WTC11 (cell line): ENCODE data around the gene SLC25A26. TPM values are rescaled to one million over a fixed set of nuclear protein-coding genes. Genes with fewer than 3 reads are reported as not detected.

Source experiments
- ATAC-seq: fragments of 200-7000 bp; cut with Tn5 transposase; 2 replicates; pipeline ENCODE4 v1.10.0; 2021; ENCODE audit warnings: mild to moderate bottlenecking, moderate library complexity
- CTCF ChIA-PET: fragments of 300-600 bp; sonication (Branson Sonifier 250); formaldehyde crosslinking; loops from one replicate; lab custom pipeline; 2021; ENCODE audit warnings: antibody characterized with exemption; lab: Charles Lee
- POLR2A ChIA-PET: fragments of 350-600 bp; sonication (Branson Sonifier 250); formaldehyde crosslinking; loops from one replicate; lab custom pipeline; 2021; ENCODE audit warnings: antibody characterized with exemption; lab: Charles Lee
- DNase-seq: peaks from one replicate; pipeline ENCODE4 v3.0.0; 2021; ENCODE audit warnings: low spot score
- H3K27ac Mint-ChIP-seq: 2 replicates; pipeline ENCODE4 v1.8.0; 2021; ENCODE audit warnings: mixed read lengths
- H3K27me3 Mint-ChIP-seq: 2 replicates; pipeline ENCODE4 v1.8.0; 2021; ENCODE audit warnings: low read depth, mild to moderate bottlenecking, moderate library complexity, mixed read lengths
- H3K36me3 Mint-ChIP-seq: 2 replicates; pipeline ENCODE4 v1.8.0; 2021; ENCODE audit warnings: mixed read lengths
- H3K4me1 Mint-ChIP-seq: 2 replicates; pipeline ENCODE4 v1.8.0; 2022; ENCODE audit warnings: mixed read lengths
- H3K4me3 Mint-ChIP-seq: 2 replicates; pipeline ENCODE4 v1.8.0; 2021; ENCODE audit warnings: mild to moderate bottlenecking, moderate library complexity, mixed read lengths
- H3K9me3 Mint-ChIP-seq: 2 replicates; pipeline ENCODE4 v1.8.0; 2021; ENCODE audit warnings: mixed read lengths
- CREM ChIP-seq: sonication (generic); formaldehyde crosslinking; IDR thresholded peaks from 2 replicates; pipeline ENCODE4 v1.8.1; 2022; ENCODE audit warnings: mild to moderate bottlenecking, missing genetic modification reagents, moderate library complexity
- ETV6 ChIP-seq: sonication (generic); formaldehyde crosslinking; IDR thresholded peaks from 2 replicates; pipeline ENCODE4 v1.8.1; 2022; ENCODE audit warnings: mild to moderate bottlenecking, missing genetic modification reagents
- GABPB1 ChIP-seq: sonication (generic); formaldehyde crosslinking; IDR thresholded peaks from 2 replicates; pipeline ENCODE4 v1.8.1; 2023; ENCODE audit warnings: mild to moderate bottlenecking, missing genetic modification reagents
- GTF2I ChIP-seq: fragments of 250-450 bp; sonication (Bioruptor Pico); conservative IDR thresholded peaks from 2 replicates; pipeline ENCODE4 v1.4.0; 2021; ENCODE audit warnings: mild to moderate bottlenecking
- NFATC4 ChIP-seq: fragments of 250-450 bp; sonication (Bioruptor Pico); IDR thresholded peaks from 2 replicates; pipeline ENCODE4 v1.9.0; 2021; ENCODE audit warnings: mild to moderate bottlenecking
- NR1H2 ChIP-seq: sonication (generic); formaldehyde crosslinking; IDR thresholded peaks from 2 replicates; pipeline ENCODE4 v1.9.0; 2021; ENCODE audit warnings: mild to moderate bottlenecking, moderate library complexity, missing genetic modification reagents
- OVOL2 ChIP-seq: fragments of 250-450 bp; sonication (Bioruptor Pico); IDR thresholded peaks from 2 replicates; pipeline ENCODE4 v1.9.0; 2021; ENCODE audit warnings: mild to moderate bottlenecking, borderline replicate concordance
- ZNF232 ChIP-seq: sonication (generic); formaldehyde crosslinking; IDR thresholded peaks from 2 replicates; pipeline ENCODE4 v1.8.0; 2022; ENCODE audit warnings: mild to moderate bottlenecking, missing genetic modification reagents
- ZNF671 ChIP-seq: fragments of 250-450 bp; sonication (Bioruptor Pico); IDR thresholded peaks from 2 replicates; pipeline ENCODE4 v1.8.0; 2021; ENCODE audit warnings: mild to moderate bottlenecking
- total RNA-seq: library from RNA; stranded (reverse); gene quantifications from 3 replicates; pipeline ENCODE4 v1.2.3, GENCODE V29; 2021
- TF ChIP-seq, protein P1 (sequence below): sonication (generic); formaldehyde crosslinking; IDR thresholded peaks from 2 replicates; pipeline ENCODE4 v1.8.1; 2023; ENCODE audit warnings: mild to moderate bottlenecking, missing genetic modification reagents, borderline replicate concordance
- TF ChIP-seq, protein P2 (sequence below): sonication (generic); formaldehyde crosslinking; IDR thresholded peaks from 2 replicates; pipeline ENCODE4 v1.8.1; 2022; ENCODE audit warnings: low read depth, missing genetic modification reagents, borderline replicate concordance
- TF ChIP-seq, protein P3 (sequence below): sonication (generic); formaldehyde crosslinking; IDR thresholded peaks from 2 replicates; pipeline ENCODE4 v1.8.0; 2023; ENCODE audit warnings: mild to moderate bottlenecking, missing genetic modification reagents
- TF ChIP-seq, protein P4 (sequence below): fragments of 250-450 bp; sonication (Bioruptor Pico); IDR thresholded peaks from 2 replicates; pipeline ENCODE4 v1.9.0; 2021; ENCODE audit warnings: moderate library complexity, mild to moderate bottlenecking, inconsistent platforms, borderline replicate concordance
- TF ChIP-seq, protein P5 (sequence below): sonication (generic); formaldehyde crosslinking; IDR thresholded peaks from 2 replicates; pipeline ENCODE4 v1.8.0; 2022; ENCODE audit warnings: mild to moderate bottlenecking, missing genetic modification reagents
- TF ChIP-seq, protein P6 (sequence below): fragments of 250-450 bp; sonication (Bioruptor Pico); IDR thresholded peaks from 2 replicates; pipeline ENCODE4 v1.8.0; 2021; ENCODE audit warnings: mild to moderate bottlenecking

Gene SLC25A26
- total RNA-seq, 1 experiment from 2014 or later, result 29.1 TPM

DNA sequence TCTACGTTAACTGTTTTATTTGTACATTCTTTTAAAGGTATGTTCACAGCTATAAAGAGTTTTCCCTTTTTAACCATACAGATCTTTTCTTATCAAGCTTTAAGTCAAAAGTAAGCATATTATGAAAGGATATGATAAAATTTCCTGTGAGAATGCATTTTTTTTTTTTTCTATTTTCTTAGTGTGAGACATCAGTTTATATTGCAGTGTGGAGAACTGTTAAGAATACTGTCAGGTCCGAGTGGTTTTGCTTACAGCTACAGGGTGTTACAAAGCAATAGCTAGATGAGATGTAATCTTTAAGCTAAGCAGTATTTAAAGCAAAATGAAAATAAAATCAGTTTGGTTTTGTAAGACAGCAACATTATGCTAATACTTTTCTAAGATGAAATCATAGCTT is 133.2 kb downstream of the SLC25A26 start (continued):
- TF ChIP-seq OVOL2 (CRISPR knock-in tag), result no peak
- TF ChIP-seq, protein P1, sequence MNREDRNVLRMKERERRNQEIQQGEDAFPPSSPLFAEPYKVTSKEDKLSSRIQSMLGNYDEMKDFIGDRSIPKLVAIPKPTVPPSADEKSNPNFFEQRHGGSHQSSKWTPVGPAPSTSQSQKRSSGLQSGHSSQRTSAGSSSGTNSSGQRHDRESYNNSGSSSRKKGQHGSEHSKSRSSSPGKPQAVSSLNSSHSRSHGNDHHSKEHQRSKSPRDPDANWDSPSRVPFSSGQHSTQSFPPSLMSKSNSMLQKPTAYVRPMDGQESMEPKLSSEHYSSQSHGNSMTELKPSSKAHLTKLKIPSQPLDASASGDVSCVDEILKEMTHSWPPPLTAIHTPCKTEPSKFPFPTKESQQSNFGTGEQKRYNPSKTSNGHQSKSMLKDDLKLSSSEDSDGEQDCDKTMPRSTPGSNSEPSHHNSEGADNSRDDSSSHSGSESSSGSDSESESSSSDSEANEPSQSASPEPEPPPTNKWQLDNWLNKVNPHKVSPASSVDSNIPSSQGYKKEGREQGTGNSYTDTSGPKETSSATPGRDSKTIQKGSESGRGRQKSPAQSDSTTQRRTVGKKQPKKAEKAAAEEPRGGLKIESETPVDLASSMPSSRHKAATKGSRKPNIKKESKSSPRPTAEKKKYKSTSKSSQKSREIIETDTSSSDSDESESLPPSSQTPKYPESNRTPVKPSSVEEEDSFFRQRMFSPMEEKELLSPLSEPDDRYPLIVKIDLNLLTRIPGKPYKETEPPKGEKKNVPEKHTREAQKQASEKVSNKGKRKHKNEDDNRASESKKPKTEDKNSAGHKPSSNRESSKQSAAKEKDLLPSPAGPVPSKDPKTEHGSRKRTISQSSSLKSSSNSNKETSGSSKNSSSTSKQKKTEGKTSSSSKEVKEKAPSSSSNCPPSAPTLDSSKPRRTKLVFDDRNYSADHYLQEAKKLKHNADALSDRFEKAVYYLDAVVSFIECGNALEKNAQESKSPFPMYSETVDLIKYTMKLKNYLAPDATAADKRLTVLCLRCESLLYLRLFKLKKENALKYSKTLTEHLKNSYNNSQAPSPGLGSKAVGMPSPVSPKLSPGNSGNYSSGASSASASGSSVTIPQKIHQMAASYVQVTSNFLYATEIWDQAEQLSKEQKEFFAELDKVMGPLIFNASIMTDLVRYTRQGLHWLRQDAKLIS (CRISPR knock-in tag), result no peak

DNA sequence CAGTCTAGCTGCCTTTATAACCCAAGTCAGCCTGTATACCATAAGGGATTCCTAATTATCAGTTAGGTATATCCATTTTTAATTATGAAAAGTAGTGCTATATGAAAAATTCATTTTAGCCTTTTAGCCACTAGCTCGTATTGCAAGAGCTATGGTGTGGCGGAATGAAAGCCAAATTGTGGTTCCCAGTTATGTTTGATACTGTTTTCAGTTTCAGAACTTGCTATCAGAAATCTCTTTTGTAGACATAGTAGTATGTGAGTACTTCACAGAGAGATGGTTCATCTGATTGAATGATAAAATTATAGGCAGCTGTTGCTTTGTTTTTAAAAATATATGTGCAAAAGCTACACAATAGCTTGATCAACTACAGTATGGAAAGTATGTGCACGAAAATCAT is 134.6 kb downstream of the SLC25A26 start:
- Mint-ChIP-seq H3K9me3 (no peaks in the 10 kb centered on the region), H3K4me3 (no peak overlapping the region), H3K36me3 (no peaks in the 10 kb centered on the region), H3K4me1 (peaks cover 13% of the 10 kb centered on the region), H3K27me3 (no peaks in the 10 kb centered on the region), H3K27ac (no peak overlapping the region)
- DNase-seq (no peak), ATAC-seq (no peak)
- ChIA-PET CTCF (interaction anchor here (1.2 kb wide), 1 partner anchor 23 kb away, joined by 3 read pairs; no protein-coding TSS in a partner anchor), POLR2A (no interaction called here)
- TF ChIP-seq, protein P2, sequence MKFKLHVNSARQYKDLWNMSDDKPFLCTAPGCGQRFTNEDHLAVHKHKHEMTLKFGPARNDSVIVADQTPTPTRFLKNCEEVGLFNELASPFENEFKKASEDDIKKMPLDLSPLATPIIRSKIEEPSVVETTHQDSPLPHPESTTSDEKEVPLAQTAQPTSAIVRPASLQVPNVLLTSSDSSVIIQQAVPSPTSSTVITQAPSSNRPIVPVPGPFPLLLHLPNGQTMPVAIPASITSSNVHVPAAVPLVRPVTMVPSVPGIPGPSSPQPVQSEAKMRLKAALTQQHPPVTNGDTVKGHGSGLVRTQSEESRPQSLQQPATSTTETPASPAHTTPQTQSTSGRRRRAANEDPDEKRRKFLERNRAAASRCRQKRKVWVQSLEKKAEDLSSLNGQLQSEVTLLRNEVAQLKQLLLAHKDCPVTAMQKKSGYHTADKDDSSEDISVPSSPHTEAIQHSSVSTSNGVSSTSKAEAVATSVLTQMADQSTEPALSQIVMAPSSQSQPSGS (CRISPR knock-in tag), result no peak
- TF ChIP-seq ETV6 (no peak), GABPB1 (CRISPR knock-in tag) (no peak), OVOL2 (CRISPR knock-in tag) (no peak), CREM (CRISPR knock-in tag) (no peak), NFATC4 (CRISPR knock-in tag) (no peak), NR1H2 (CRISPR knock-in tag) (no peak), ZNF232 (CRISPR knock-in tag) (no peak), ZNF671 (CRISPR knock-in tag) (no peak), GTF2I (CRISPR knock-in tag) (no peak)
- TF ChIP-seq, protein P3, sequence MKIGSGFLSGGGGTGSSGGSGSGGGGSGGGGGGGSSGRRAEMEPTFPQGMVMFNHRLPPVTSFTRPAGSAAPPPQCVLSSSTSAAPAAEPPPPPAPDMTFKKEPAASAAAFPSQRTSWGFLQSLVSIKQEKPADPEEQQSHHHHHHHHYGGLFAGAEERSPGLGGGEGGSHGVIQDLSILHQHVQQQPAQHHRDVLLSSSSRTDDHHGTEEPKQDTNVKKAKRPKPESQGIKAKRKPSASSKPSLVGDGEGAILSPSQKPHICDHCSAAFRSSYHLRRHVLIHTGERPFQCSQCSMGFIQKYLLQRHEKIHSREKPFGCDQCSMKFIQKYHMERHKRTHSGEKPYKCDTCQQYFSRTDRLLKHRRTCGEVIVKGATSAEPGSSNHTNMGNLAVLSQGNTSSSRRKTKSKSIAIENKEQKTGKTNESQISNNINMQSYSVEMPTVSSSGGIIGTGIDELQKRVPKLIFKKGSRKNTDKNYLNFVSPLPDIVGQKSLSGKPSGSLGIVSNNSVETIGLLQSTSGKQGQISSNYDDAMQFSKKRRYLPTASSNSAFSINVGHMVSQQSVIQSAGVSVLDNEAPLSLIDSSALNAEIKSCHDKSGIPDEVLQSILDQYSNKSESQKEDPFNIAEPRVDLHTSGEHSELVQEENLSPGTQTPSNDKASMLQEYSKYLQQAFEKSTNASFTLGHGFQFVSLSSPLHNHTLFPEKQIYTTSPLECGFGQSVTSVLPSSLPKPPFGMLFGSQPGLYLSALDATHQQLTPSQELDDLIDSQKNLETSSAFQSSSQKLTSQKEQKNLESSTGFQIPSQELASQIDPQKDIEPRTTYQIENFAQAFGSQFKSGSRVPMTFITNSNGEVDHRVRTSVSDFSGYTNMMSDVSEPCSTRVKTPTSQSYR (CRISPR knock-in tag), result no peak
- TF ChIP-seq, protein P4, sequence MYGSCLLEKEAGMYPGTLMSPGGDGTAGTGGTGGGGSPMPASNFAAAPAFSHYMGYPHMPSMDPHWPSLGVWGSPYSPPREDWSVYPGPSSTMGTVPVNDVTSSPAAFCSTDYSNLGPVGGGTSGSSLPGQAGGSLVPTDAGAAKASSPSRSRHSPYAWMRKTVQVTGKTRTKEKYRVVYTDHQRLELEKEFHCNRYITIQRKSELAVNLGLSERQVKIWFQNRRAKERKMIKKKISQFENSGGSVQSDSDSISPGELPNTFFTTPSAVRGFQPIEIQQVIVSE (CRISPR knock-in tag), result no peak
- TF ChIP-seq, protein P5, sequence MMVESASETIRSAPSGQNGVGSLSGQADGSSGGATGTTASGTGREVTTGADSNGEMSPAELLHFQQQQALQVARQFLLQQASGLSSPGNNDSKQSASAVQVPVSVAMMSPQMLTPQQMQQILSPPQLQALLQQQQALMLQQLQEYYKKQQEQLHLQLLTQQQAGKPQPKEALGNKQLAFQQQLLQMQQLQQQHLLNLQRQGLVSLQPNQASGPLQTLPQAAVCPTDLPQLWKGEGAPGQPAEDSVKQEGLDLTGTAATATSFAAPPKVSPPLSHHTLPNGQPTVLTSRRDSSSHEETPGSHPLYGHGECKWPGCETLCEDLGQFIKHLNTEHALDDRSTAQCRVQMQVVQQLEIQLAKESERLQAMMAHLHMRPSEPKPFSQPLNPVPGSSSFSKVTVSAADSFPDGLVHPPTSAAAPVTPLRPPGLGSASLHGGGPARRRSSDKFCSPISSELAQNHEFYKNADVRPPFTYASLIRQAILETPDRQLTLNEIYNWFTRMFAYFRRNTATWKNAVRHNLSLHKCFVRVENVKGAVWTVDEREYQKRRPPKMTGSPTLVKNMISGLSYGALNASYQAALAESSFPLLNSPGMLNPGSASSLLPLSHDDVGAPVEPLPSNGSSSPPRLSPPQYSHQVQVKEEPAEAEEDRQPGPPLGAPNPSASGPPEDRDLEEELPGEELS (CRISPR knock-in tag), result no peak
- TF ChIP-seq, protein P6, sequence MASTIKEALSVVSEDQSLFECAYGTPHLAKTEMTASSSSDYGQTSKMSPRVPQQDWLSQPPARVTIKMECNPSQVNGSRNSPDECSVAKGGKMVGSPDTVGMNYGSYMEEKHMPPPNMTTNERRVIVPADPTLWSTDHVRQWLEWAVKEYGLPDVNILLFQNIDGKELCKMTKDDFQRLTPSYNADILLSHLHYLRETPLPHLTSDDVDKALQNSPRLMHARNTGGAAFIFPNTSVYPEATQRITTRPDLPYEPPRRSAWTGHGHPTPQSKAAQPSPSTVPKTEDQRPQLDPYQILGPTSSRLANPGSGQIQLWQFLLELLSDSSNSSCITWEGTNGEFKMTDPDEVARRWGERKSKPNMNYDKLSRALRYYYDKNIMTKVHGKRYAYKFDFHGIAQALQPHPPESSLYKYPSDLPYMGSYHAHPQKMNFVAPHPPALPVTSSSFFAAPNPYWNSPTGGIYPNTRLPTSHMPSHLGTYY (CRISPR knock-in tag), result no peak
